CD4-positive, alpha-beta T cell (primary cell): Measurements from ENCODE around the gene CPNE9. TPM values are rescaled to one million over a fixed set of nuclear protein-coding genes. Genes with fewer than 3 reads are reported as not detected.

ENCODE experiments used
- ATAC-seq: fragments of 200-7000 bp; cut with Tn5 transposase; one replicate; pipeline ENCODE4 v1.10.0; 2022; ENCODE audit warnings: mild to moderate bottlenecking; ENCODE audit not compliant: poor library complexity
- CTCF ChIA-PET: fragments of 350-600 bp; sonication (Branson Sonifier 250); formaldehyde crosslinking; loops from one replicate; lab custom pipeline; 2021; ENCODE audit warnings: antibody characterized with exemption, inconsistent platforms; lab: Charles Lee
- POLR2A ChIA-PET: fragments of 350-600 bp; sonication (Branson Sonifier 250); formaldehyde crosslinking; loops from one replicate; lab custom pipeline; 2021; ENCODE audit warnings: antibody characterized with exemption, inconsistent platforms; lab: Charles Lee
- DNase-seq, 14 experiments: peaks; one replicate each; pipeline ENCODE4 v3.0.0-alpha.2; 2013 to 2020; ENCODE audit warnings: mixed read lengths in 2 of 14
- H3K27ac ChIP-seq, 2 donors: one replicate each; pipeline versions ENCODE4 v1.5.1 to v1.7.0; 2013; ENCODE audit warnings: low read length in 2 of 2, low read depth in 1 of 2, mild to moderate bottlenecking in 1 of 2
- H3K27me3 ChIP-seq, 2 experiments: 1 replicate in 1 of 2; 2 replicates in 1 of 2; pipeline versions ENCODE4 v1.6.1 to v1.7.0; 2013; ENCODE audit warnings: low read length in 2 of 2, control low read depth in 1 of 2, mild to moderate bottlenecking in 1 of 2, moderate library complexity in 1 of 2; ENCODE audit not compliant: insufficient read depth in 2 of 2, control insufficient read depth in 1 of 2
- H3K36me3 ChIP-seq: one replicate; pipeline ENCODE4 v1.6.1; 2013; ENCODE audit warnings: low read length, control low read depth; ENCODE audit not compliant: insufficient read depth
- H3K4me1 ChIP-seq: one replicate; pipeline ENCODE4 v1.6.1; 2013; ENCODE audit warnings: low read length, control low read depth; ENCODE audit not compliant: insufficient read depth
- H3K4me3 ChIP-seq: one replicate; pipeline ENCODE4 v1.5.1; 2013; ENCODE audit warnings: mild to moderate bottlenecking, low read length, moderate library complexity
- H3K9me3 ChIP-seq, 2 experiments: 1 replicate in 1 of 2; 2 replicates in 1 of 2; pipeline versions ENCODE4 v1.6.1 to v1.7.0; 2013; ENCODE audit warnings: low read length in 2 of 2, mild to moderate bottlenecking in 2 of 2, control low read depth in 1 of 2, moderate library complexity in 1 of 2; ENCODE audit not compliant: control insufficient read depth in 1 of 2, insufficient read depth in 1 of 2
- H3K27ac Mint-ChIP-seq: one replicate; pipeline ENCODE4 v1.8.0; 2020; ENCODE audit warnings: mixed read lengths
- H3K27me3 Mint-ChIP-seq: one replicate; pipeline ENCODE4 v1.8.0; 2021; ENCODE audit warnings: mixed read lengths
- H3K36me3 Mint-ChIP-seq: one replicate; pipeline ENCODE4 v1.8.0; 2021; ENCODE audit warnings: low read depth, mixed read lengths
- H3K4me1 Mint-ChIP-seq: one replicate; pipeline ENCODE4 v1.8.0; 2021; ENCODE audit warnings: low read depth, mixed read lengths
- H3K4me3 Mint-ChIP-seq: one replicate; pipeline ENCODE4 v1.8.0; 2020; ENCODE audit warnings: mild to moderate bottlenecking, mixed read lengths
- H3K9me3 Mint-ChIP-seq: one replicate; pipeline ENCODE4 v1.8.0; 2020; ENCODE audit warnings: mixed read lengths
- CTCF ChIP-seq: fragments of 200-600 bp; IDR thresholded peaks from one replicate; pipeline ENCODE4 v1.8.0; 2022; ENCODE audit warnings: antibody characterized with exemption, mild to moderate bottlenecking
- intact Hi-C, 2 experiments: fragments of 100-400 bp; cut with DNase I in 1 of 2; cut with micrococcal nuclease in 1 of 2; formaldehyde crosslinking; loops; one replicate each; pipeline versions ENCODE4 v1.15.1 to v1.9.0; 2023 to 2025; cut with DNase I, micrococcal nuclease
- total RNA-seq, 174 experiments: library from RNA in 2 of 174; stranded (reverse) in 2 of 174; gene quantifications; one replicate each; pipeline ENCODE4 v1.2.3 and lab custom pipeline; 2021 to 2026

CPNE9 gene
- total RNA-seq, 2 experiments from 2014 or later, result 0.33 to 0.45 TPM

- CTCF ChIA-PET, result no interaction called here
- Histone ChIP-seq H3K4me1 (no peaks in the 10 kb centered on the region), H3K4me3 (no peak overlapping the region), H3K36me3 (peaks cover 92% of the 10 kb centered on the region), H3K27ac (no peak overlapping the region), H3K9me3 (no peaks in the 10 kb centered on the region), H3K27me3 (no peaks in the 10 kb centered on the region)
- Mint-ChIP-seq H3K4me3 (no peak overlapping the region), H3K4me1 (no peaks in the 10 kb centered on the region), H3K36me3 (peaks cover 100% of the 10 kb centered on the region), H3K27ac (no peak overlapping the region), H3K9me3 (no peaks in the 10 kb centered on the region), H3K27me3 (no peaks in the 10 kb centered on the region)
- TF ChIP-seq CTCF, result no peak
- intact Hi-C loops, result no loop called here
- DNase-seq (no peak), ATAC-seq (no peak)
- POLR2A ChIA-PET, result no interaction called here
These were observed 27.8 kb upstream of the CPNE9 start for GRCh38 chr3:9675736-9676290.

GRCh38 chr3:9676785-9677184 is 26.8 kb upstream of the CPNE9 start:
- ATAC-seq (no peak), DNase-seq (no peak)
- Mint-ChIP-seq H3K4me1 (no peaks in the 10 kb centered on the region), H3K36me3 (peaks cover 100% of the 10 kb centered on the region), H3K4me3 (no peak overlapping the region), H3K27ac (no peak overlapping the region), H3K9me3 (no peaks in the 10 kb centered on the region), H3K27me3 (no peaks in the 10 kb centered on the region)
- CTCF ChIA-PET, result no interaction called here
- Histone ChIP-seq H3K27me3 (no peaks in the 10 kb centered on the region), H3K4me1 (no peaks in the 10 kb centered on the region), H3K9me3 (no peaks in the 10 kb centered on the region), H3K27ac (no peak overlapping the region), H3K36me3 (peaks cover 92% of the 10 kb centered on the region), H3K4me3 (no peak overlapping the region)
- POLR2A ChIA-PET, result no interaction called here
- no peak for TF ChIP-seq CTCF
- intact Hi-C loops, result no loop called here

GRCh38 chr3:9678493-9678892 is 25.1 kb upstream of the CPNE9 start:
- H3K27me3 Mint-ChIP-seq, result no peaks in the 10 kb centered on the region
- H3K9me3 Mint-ChIP-seq, result no peaks in the 10 kb centered on the region
- no peak overlapping the region for H3K27ac ChIP-seq
- DNase-seq (no peak), ATAC-seq (no peak)
- intact Hi-C loops, result no loop called here
- peaks cover 99% of the 10 kb centered on the region for H3K36me3 Mint-ChIP-seq
- no peak overlapping the region for H3K27ac Mint-ChIP-seq
- no peaks in the 10 kb centered on the region for H3K9me3 ChIP-seq
- POLR2A ChIA-PET, result no interaction called here
- H3K36me3 ChIP-seq, result peaks cover 91% of the 10 kb centered on the region
- H3K4me1 Mint-ChIP-seq, result no peaks in the 10 kb centered on the region
- H3K4me3 Mint-ChIP-seq, result no peak overlapping the region
- CTCF ChIA-PET, result no interaction called here
- H3K4me3 ChIP-seq, result no peak overlapping the region
- no peak for TF ChIP-seq CTCF
- no peaks in the 10 kb centered on the region for H3K4me1 ChIP-seq
- no peaks in the 10 kb centered on the region for H3K27me3 ChIP-seq
